Neural crest cell (in vitro differentiated cells): Measurements from ENCODE around the gene FAM186B. TPM values are rescaled to one million over a fixed set of nuclear protein-coding genes. Genes with fewer than 3 reads are reported as not detected.

Source experiments
- DNase-seq: peaks from one replicate; pipeline ENCODE4 v3.0.0; 2021; ENCODE audit warnings: low read depth, mixed read lengths, low spot score
- H3K27ac Mint-ChIP-seq: one replicate; pipeline ENCODE4 v1.8.0; 2021; ENCODE audit warnings: mild to moderate bottlenecking, mixed read lengths; ENCODE audit not compliant: unreplicated experiment
- H3K27me3 Mint-ChIP-seq: 2 replicates; pipeline ENCODE4 v1.8.0; 2021; ENCODE audit warnings: low read depth, mild to moderate bottlenecking, mixed read lengths
- H3K36me3 Mint-ChIP-seq: 2 replicates; pipeline ENCODE4 v1.8.0; 2021; ENCODE audit warnings: low read depth, mild to moderate bottlenecking, mixed read lengths
- H3K4me1 Mint-ChIP-seq: 2 replicates; pipeline ENCODE4 v1.8.0; 2021; ENCODE audit warnings: mixed read lengths
- H3K4me3 Mint-ChIP-seq: one replicate; pipeline ENCODE4 v1.8.0; 2021; ENCODE audit warnings: mild to moderate bottlenecking, mixed read lengths
- H3K9me3 Mint-ChIP-seq: 2 replicates; pipeline ENCODE4 v1.8.0; 2021; ENCODE audit warnings: mixed read lengths
- total RNA-seq: library from RNA; stranded (reverse); gene quantifications from 2 replicates; pipeline ENCODE4 v1.2.1, GENCODE V29; 2021
- TF ChIP-seq, protein P1 (sequence below): fragments of 200-600 bp; sonication (generic); conservative IDR thresholded peaks from 2 replicates; pipeline ENCODE4 v1.5.0; 2021; ENCODE audit warnings: antibody characterized with exemption, mild to moderate bottlenecking

The FAM186B gene
- total RNA-seq, 1 donor from 2014 or later: 0.28 TPM

DNA sequence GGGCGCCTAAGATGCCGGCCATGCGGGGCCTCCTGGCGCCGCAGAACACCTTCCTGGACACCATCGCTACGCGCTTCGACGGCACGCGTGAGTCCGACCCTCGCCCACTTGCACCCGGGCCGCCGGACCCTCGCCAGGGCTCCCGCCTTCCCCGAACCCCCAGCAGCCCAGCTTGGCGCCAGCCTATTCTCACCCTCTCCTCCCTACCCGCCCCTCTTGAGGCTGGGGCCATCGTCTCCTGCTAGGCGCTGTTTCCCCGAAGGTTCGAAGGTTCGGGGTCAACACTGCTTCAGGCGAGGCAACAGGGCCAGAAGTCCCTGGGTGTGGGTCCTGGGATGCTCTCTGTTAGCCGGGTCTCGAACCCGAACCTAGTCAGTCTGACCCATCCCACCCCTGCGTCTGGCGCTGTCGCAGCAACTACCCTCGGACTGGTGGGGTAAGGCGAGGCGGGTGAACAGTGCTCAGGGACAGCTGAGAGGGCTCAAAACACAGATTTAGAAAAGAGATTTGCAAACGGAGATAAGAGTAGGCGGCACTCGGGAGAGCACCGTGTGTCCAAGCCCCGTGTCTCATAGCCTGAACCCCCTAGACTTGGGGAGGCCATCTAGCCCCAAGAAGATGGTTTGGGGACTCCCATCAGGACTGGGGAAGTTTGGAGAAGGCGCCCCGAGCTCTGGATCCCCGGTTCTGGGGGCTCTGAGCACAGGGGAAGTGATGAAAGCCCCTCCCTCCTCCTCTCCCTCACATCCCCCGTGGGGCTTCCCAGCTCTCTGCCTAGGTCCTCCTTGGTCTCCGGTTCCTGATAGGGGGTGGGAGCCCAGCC is 65.8 kb downstream of the FAM186B start:
- no peak overlapping the region for H3K27ac Mint-ChIP-seq
- peak overlapping the region; percentile 38 for H3K4me3 Mint-ChIP-seq
- DNase-seq: no peak
- peaks cover 11% of the 10 kb centered on the region for H3K4me1 Mint-ChIP-seq
- H3K36me3 Mint-ChIP-seq: no peaks in the 10 kb centered on the region
- TF ChIP-seq, protein P1, sequence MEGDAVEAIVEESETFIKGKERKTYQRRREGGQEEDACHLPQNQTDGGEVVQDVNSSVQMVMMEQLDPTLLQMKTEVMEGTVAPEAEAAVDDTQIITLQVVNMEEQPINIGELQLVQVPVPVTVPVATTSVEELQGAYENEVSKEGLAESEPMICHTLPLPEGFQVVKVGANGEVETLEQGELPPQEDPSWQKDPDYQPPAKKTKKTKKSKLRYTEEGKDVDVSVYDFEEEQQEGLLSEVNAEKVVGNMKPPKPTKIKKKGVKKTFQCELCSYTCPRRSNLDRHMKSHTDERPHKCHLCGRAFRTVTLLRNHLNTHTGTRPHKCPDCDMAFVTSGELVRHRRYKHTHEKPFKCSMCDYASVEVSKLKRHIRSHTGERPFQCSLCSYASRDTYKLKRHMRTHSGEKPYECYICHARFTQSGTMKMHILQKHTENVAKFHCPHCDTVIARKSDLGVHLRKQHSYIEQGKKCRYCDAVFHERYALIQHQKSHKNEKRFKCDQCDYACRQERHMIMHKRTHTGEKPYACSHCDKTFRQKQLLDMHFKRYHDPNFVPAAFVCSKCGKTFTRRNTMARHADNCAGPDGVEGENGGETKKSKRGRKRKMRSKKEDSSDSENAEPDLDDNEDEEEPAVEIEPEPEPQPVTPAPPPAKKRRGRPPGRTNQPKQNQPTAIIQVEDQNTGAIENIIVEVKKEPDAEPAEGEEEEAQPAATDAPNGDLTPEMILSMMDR: no peak
- H3K27me3 Mint-ChIP-seq: peaks cover 91% of the 10 kb centered on the region
- H3K9me3 Mint-ChIP-seq: no peaks in the 10 kb centered on the region

DNA sequence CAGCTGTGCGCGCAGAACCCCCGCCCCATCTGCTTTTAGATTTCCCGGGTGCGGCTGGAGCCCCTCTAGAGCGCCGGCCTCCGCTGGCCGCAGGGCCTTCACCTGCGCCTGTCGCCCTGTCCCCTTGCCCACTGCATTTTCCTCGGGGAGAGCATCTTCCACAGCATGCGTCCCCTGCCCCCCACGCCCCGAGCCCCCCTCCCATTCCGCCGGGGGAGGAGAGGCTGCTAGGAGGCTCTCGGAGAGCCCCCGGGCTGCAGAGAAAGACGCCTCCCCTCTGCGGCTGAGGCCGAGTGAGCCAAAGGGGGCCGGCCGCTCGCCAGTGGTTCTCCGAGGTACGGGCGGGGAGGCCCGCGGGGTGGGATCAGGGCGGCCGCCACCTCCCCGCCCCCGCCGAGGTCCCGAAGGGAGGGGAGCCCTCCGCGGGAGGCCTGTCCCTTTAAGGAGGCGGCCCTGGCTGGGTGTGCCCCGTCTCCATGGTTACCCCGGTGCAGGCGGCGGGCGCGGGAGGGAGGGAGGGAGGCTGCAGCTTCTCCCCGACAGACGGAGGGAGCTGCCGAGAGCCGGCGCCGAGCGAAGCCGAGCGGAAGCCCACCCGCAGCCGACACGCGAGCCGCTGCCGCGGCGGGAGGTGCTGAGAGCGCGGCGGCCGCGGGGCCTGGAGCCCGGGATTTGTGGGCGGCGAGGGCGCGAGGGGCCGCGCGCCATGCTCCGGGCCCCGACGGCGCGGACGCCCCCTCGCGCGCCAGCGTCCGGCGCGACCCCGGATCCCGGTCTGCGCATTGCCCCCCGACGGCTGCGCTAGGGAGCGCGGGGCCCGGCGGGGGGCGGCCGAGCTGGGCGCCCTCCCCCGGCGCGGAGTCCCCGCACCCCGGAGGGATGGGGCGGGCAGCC is 66.7 kb downstream of the FAM186B start, which contains the start of gene KCNH3:
KCNH3 (plus strand) TSS at position 521 of the 894 bp plus-strand sequence. CDS start 387 bp downstream, outside the sequence.
- TF ChIP-seq, protein P1: no peak
- Mint-ChIP-seq H3K27ac (no peak within 1 kb of the TSS), H3K9me3 (no peaks in the 10 kb centered on the region)

GRCh38 chr12:49537752-49538509 is 67.5 kb downstream of the FAM186B start:
- peaks cover 85% of the 10 kb centered on the region for H3K27me3 Mint-ChIP-seq
- TF ChIP-seq, protein P1: peak; percentile 33
- H3K27ac Mint-ChIP-seq: no peak overlapping the region
- no peaks in the 10 kb centered on the region for H3K36me3 Mint-ChIP-seq
- H3K4me3 Mint-ChIP-seq: peak overlapping the region; percentile 79
- peaks cover 5% of the 10 kb centered on the region for H3K4me1 Mint-ChIP-seq
- DNase-seq: no peak
- no peaks in the 10 kb centered on the region for H3K9me3 Mint-ChIP-seq

More for the DNA sequence above, 66.7 kb downstream of the FAM186B start, which contains the start of gene KCNH3:
- DNase-seq: peak; percentile 56
- H3K4me3 Mint-ChIP-seq: peak within 1 kb of the TSS; percentile 77
- peaks cover 5% of the 10 kb centered on the region for H3K4me1 Mint-ChIP-seq
- H3K36me3 Mint-ChIP-seq: no peaks in the 10 kb centered on the region
- H3K27me3 Mint-ChIP-seq: peaks cover 88% of the 10 kb centered on the region

Other genes starting within 250 kb of the FAM186B start
- gene SPATS2, start 238.2 kb downstream of the FAM186B start, total RNA-seq: 45.2 and 45.7 TPM in 2 replicates
- 0.16 and 0.34 TPM in 2 replicates for gene KCNH3, start 66.6 kb downstream of the FAM186B start, total RNA-seq
- 89.6 and 95.3 TPM in 2 replicates for gene MCRS1, start 37.5 kb downstream of the FAM186B start, total RNA-seq
- gene PRPF40B, start 17.9 kb upstream of the FAM186B start, total RNA-seq: 24.4 and 27.0 TPM in 2 replicates
- gene FMNL3, start 101.8 kb upstream of the FAM186B start, total RNA-seq: 38.9 and 41.4 TPM in 2 replicates
- gene TMBIM6, start 135.9 kb upstream of the FAM186B start, total RNA-seq: 352 and 370 TPM in 2 replicates
- gene NCKAP5L, start 222.8 kb upstream of the FAM186B start, total RNA-seq: 40.8 and 45.0 TPM in 2 replicates
- gene BCDIN3D, start 237.5 kb upstream of the FAM186B start, total RNA-seq: 7.9 and 9.6 TPM in 2 replicates